ENCODE measurements around the gene OXNAD1.

The OXNAD1 gene

DNA sequence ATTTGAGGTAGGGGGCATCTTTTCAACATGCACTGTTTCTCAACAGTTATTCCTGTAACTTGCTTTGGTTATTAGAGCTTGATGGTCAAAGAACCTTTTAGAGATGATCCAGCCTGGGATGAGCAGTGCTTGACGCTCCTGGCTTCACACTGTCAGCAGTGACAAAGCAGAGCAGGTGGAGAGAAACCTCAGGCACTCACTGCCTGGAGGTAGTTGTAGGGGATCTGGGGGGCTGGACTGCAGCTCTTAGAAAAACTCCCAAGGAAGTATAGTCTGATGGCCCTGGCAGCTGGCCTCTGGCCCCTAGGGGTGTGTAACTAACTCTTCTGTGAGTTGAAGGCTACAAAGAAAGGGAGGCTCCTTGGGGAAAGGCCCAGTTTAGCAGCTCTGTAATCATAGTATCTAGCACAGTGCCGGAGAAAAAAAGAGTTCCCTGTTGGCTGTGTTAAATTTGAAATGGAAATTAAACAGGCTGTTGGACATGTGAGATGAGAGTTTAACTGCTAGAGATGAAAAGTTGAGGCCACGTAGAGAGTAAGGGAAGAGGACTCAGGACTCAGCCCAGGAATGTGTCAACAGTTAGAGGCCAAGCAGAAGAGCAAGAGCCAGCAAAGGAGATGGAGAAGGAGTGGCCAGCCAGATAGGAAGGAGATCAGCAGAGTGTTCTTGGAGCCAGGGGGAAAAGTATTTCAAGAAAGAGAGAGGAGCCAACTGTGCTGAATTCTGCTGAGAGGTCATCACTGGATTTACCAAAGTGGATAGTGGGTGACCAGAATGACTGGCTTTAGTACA lies 14.2 kb downstream of the OXNAD1 start:
- DNase-seq, result no peak

DNA sequence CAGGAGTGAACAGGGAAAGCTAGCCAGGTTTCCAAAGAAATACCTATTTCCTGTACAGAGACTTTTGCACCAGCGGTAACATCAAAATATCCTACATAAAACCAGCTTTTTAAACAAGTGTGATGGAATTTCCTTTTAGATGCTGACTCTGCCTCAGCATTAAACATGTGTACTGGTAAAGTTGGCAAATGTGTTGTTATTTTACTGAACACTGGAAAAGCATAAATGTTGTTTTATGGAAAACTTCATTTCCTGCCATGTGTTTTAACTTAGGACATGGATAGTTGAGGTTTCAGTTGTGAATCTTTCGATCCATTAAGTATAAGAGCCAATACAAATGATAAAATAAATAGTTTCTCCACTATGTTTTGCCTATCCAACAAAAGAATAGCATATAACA lies 15.7 kb downstream of the OXNAD1 start:
- DNase-seq, result no peak

DNA sequence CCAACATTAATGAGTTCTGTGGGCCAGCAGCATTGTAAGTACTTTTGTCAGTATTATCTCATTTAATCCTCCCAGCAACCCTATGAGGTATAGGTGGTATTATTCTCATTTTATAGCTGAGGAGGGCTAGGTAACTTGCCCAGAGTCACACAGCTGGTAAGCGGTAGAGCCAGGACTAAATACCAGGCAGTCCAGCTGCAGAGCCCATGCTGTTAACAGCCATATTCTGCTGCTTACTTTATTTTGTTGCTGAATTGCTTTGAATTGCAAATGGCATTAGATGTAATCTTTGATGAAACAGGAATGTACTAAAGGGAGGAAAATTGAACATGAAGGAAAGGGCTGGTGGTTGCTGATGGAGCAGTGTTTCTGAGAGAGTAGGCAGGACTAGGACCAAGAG lies 19.6 kb downstream of the OXNAD1 start:
- no peak for DNase-seq

DNA sequence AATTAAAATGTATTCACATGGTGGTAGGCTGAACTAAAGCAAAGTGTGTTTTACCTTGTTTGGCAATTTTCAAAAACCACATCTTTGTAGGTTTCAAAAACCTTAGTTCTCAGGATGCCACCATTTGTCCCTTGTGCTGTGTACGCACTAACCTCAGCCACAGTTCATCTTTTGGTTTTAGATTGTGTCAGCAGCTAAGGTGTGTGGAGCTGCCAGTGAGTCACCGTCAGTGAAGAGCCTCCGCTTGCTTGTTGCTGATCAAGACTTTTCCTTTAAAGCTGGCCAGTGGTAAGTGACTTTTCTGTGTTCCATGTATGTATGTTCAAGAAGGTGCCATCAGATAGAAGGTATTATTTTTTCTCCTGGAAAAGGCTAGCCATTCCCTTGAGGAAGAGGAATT lies 21.1 kb downstream of the OXNAD1 start:
- peak in 3 of 4 experiments; percentile 7 to 38 (median 27) for DNase-seq

DNA sequence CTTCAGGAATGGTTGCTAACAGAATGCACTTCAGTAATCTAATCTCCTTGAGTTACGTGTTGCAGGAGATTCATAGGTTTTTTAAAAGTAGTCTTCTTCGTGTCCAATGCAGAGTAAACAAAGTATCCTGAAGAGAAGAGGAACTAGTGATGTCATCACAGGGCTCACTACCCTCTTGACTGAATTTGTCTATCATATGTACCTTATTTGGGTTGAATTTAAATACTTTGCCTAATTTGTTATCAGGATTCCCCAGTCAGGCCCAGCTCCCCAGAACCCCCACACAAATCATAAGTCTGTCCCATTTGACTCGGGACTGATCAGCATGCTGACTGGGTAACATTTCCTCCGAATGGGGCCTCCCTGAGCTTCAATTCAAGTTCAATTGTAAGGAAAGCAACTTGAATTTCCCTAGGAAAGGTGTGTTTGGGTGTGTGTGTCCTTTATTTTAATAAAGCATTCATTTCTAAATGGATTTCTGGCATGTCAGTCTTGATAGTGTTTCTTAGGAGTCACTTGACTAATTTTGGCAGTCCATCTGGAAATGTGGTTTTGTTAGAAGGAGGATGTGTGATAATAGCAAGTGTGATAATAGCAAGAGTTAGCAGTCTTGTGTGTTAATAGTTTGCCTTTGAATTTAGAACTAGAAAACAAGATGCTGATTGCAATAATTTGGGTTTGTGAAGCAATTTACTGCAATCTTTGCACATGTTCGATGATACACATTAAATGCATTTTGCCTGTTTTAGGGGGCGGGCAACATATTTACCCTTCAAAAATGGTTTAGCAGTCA lies 21.9 kb downstream of the OXNAD1 start:
- no peak for DNase-seq

DNA sequence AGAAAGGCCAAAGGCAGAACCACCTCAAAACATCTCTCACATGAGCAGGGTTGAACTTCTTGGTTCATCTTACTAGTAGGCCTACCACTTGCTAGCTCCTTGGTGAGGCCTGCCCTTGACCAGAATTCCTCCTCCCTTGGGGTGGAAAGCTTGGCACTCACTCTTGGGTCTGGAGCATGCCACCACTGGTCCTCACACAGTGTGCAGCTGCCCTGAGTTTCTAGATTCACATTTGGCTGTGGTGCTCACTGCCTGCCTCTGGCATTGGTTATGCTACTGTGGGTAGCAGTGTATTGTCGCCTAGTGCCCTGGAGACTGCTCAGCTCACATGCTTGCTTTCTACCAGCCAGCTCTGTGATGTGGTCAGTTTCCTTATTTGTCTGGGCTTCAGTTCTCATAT lies 23.7 kb downstream of the OXNAD1 start:
- no peak for DNase-seq

DNA sequence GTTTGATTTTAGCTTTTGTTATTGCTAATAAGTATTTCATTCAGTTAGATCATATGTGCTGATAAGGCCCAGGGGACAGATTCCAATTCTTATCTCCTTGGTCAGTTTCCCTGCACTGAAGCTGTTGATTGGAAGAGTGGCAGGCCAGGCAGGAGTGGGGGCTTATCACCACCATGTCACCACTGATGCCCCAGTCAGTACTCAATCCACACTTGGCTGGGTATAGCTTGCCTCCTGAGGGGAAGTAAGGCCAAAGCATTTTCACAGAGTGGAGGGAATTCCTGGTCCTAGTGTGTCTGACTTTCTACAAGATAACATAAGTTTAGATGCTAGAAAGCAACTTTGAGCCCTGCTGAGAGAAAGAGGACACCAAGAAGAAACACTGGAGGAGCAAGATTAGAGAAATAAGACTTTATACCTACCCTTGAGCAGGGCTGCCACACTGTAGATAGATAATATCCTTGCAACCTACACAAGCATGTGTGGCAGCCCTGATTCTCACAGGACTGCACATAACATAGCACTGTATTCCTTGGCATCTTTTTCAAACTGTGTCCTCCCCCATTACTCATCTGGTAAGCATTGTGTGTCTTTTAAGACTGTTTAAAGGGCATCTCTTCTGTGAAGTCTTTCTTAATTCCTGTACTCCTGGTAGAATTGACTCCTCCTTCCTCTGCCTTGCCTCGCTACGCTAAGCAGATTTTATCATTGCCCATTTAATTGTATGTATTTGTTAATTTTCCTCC lies 24.3 kb downstream of the OXNAD1 start:
- DNase-seq, result no peak

DNA sequence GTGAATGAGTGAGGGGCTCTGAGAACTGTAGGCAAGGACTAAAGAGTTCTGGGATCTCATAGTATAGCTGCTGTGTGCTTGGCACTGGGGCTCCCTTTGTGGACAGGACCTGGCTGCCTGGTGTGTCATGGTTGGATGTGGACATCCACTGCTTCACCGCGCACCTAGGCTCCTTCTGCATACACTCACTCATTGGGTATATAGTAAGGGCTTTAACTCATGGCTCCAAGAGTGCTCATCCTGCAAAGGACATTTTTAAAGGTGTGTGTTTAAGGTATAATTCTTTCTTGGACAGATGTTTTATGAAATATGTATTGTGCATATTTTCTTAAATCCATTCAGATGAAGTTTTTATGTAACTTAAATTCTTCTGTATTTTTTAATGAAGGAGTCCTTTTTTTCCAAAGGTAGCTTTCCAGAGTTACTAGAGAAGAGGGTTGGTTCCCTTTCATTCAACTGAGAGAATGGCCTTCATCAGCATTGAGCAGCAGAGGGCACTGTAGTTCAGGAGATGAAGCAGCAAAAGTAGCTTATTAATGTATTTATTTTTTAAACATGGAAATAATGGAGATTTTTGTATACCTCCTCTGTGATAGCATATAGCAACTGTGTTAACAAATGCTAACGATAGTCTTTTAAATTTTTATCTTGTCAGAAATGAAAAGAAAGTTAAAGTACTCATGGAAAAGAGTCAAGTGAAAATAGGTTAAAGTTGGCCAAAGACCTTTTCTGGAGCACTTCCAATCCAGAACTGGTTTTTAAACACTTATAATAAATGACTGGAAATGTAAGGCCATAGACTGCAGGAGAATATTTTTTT lies 25.2 kb downstream of the OXNAD1 start:
- DNase-seq, result peak in 2 of 4 experiments; percentile 16

DNA sequence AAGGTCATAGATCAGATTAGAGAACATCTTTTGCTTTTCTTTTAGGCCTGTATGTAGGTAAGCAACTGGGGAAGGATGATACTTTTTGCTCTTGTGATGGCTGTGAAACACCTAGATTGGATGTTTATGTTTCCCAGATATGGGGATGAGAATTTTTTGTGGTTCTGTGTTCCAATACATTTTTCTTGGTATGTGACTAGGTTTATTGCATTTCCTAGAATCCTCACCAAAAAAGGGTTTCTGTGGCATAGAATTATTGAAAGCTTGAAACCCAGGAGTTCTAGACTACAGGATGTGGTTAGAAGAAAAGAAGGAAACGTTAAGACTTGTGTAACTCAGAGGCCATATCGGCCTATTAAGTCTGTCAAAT lies 25.8 kb downstream of the OXNAD1 start:
- DNase-seq, result no peak

DNA sequence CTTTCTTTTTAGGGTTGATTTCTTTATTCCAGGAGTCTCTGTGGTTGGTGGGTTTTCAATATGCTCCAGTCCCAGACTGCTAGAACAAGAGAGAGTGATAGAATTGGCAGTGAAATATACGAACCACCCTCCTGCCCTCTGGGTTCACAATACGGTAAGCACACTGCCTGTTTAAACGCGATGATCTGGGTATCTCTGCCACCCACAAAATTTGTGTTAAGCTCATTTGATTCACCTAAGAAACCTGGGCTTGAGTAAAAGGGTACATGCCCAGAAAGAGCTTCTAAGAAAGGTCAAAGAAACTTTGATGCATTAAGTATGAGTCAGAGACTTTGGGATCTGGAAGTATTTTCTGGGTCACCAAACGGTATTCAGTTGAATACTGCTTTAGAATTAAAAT lies 29.8 kb downstream of the OXNAD1 start:
- DNase-seq, result no peak

DNA sequence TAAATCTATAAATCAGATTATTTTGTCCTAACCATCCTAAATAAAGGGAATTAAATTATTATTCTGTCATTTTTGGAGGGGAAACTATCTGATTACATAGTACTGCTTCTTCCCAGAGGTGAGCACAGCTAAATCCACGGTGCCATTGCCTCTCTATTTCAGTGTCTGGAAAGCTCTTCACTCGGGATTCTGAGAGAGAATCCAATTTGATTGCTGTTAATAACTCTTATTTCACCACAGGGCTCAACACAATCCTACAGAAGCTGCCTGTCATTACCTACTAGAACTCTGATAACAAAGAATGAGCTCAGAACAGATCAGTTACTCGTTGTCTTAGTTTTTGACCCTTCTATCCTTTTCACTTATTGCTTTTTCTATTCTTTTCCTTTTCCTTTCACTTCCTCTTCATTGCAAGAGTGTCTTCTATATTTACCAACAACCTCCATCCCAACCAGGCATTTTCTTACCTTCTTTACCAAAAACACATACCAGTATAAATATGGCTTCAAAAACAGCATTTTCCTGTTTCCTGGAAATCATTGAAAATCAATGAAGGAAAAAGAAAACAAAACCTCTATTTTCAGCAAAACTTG lies 30.4 kb downstream of the OXNAD1 start:
- DNase-seq, result no peak

DNA sequence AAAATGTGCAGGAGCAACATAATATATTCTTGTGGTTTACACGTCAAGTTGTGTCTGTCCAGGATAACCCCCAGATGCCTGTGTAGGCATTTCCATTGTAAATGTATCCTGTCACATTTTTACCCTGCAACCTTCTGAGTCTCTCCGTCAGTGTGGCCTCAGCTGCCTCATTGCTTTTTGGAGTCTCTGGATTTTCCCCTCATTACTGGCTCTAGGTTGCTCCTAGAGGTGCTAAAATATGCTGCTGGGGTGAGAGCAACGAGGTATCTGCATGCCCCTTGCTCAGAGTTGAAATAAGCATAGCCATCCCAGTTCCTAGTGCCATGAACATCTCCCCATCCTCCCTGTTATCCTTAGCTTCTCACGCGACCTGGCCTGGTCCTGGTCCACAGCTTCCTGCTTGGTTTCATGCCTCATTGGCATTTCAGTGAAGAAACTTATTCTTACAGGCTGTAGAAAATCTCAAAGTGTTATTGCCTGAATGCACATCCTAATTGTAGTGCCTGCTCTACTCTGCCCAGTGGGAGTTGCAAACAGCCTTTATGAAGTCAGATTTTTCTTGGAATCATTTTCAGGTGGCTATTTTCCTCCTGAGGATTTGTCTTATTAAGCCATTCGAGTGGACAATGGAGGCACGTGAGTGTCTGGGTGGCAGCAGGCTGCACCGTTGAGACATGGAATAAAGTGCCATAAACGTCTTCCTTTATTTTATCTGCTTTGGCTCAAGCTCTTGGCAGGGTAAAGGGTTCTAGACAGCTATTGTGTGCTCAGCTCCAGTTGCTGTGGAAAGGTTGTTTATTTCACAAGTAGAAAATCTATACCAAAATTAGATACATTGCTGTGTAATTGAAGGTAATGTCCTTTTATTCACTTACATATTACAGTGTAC lies 33.2 kb downstream of the OXNAD1 start:
- no peak for DNase-seq

DNA sequence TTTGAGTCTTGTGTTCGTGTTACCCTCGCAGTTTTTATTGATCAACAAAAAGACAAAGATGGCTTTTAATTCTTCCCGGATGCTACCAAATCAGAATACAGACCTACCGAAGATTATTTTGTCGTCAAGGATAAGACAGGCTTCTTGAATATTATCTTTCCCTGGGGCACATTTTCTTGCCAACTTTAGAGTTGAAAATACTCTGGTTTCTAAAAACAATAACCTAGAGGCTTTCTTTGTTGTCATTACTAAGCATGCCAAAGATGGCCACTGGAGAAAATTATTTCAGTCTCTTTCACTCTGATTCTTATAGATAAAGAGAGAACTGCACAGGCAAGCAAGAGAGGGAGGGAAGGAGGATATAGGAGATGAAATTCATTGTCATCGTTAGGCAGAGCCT lies 33.9 kb downstream of the OXNAD1 start:
- no peak for DNase-seq

DNA sequence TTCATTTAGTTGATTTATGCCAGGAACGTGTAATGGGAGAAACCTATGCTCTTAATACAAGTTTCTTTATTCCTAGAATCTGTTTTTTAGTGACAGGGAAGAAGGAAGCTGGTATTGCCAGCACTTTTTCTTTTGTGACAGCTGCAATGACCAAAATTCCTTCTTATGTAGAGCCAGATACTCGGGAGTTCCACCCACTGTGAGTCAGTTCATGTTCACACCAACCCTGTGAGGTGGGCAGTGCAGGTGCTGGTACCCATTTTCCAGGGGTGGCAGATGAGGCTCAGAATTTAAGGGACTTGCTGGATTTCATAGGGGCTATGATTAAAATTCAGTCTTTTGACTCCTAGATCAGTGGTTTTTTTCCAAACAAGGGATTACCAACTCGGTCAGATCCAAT lies 34.7 kb downstream of the OXNAD1 start:
- DNase-seq, result no peak

DNA sequence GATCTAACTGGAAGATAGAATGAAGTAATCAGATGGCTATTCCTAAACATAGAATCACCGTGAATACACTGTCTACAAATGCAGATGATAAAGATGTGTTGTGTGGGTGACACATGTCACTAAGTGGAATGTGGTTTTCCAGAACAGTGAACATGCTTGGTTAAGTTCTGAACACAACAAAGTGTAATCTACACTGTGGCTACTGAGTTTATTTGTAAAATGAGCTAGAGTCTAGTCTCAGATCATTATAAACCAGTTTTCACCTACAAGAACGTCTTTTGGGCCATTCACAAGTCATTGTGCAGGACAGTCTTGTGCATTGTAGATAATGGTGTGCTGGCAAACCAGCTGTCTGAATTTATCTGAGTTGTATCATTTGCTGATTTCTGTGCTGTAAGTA lies 35.3 kb downstream of the OXNAD1 start:
- DNase-seq, result no peak

DNA sequence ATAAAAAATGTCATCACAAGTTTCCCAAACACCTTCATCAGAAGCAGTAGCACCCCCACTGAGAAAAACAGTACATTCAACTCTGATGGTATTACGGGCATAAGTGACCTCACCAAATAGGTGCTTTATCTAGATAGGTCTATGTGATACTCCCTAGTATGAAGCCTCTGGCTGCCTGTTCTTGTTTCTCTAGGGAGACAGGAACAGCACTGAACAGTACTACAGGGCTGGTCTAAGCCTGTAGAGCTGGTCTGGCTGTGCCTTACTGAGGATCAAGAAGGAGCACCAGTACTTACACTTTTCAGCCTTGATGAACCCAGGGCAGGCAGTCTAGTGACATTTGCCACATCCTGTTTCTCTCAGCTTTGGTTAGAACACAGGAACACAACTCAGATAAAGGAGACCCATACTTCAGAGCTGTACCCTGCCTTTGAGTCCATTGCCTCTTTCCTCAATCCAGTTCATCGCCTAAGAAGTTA lies 35.9 kb downstream of the OXNAD1 start:
- DNase-seq, result peak in 1 of 4 experiments; percentile 28

DNA sequence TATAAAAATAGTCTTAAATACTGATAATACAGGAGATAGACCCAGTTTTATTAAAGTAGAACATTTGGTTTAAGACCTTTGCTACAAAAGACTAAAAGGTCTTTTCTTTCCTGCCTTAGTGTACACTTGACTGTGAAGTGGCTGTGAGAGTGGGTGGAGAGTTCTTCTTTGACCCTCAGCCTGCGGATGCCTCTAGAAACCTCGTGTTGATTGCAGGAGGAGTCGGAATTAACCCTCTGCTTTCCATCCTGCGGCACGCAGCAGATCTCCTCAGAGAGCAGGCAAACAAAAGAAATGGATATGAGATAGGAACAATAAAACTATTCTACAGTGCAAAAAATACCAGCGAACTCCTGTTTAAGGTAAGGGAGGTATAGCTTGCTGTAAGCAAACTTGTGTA lies 36.5 kb downstream of the OXNAD1 start:
- no peak for DNase-seq

DNA sequence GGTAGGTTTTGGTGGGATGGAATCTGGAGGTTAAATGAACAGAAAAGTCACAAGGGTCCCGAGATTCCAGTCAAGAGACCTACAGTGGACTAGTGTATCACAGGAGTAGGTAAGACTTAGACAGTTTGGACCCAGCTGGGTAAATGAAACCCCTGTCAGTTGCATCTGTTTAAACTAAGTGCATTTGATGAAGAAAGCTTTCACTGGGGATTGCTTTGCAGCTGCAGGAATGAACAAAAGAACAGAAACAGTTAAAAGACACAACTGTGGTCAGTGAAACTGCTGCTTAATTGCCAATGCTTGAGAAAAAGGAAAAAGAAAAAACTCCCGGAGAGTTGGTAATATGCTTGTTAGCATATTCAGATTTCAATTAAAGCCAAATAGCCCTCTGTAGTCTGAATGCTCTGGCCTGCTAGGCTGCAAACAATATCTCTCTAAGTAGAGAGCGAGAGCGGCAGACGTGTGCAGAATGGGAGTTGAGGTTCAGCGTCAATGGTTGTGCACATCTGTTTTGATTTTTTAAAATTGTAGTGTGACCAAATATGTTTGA lies 37.1 kb downstream of the OXNAD1 start:
- no peak for DNase-seq

DNA sequence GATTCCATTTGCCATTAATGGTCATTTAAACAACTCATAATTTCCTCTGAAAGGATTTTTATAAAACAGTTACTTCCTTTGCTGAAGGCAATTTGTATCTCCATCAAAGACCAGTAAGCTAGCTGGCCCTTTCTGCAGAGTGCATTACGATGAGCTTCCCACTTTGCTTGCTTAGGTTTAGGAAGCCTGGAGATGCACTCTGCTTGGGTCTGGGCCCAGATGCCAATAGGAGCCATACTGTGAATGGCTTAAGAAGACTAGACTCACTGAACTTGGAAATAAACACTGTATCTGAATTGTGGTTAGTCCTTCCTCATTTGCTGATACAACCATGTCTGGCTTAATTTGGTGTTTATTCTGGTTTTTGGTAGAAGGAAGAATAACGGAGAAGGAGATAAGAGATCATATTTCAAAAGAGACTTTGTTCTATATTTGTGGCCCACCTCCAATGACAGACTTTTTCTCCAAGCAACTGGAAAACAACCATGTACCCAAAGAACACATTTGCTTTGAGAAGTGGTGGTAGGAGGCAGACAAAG lies 38.1 kb downstream of the OXNAD1 start:
- DNase-seq, result no peak

Measured in activated naive CD4-positive, alpha-beta T cell (primary cell).